Upper lobe of left lung (tissue), 4 donors: ENCODE results near the gene OBSCN.
A peak's percentile ranks its signal among the peaks of the same experiment; 100 is the strongest.

Experiments
- CTCF ChIP-seq, 6 experiments: fragments of 450-650 bp in 4 of 6; fragments of 200-600 bp in 2 of 6; sonication (generic) in 2 of 6; IDR thresholded peaks; one replicate each; pipeline ENCODE4 v1.5.1; 2016 to 2019; ENCODE audit warnings: antibody characterized with exemption in 6 of 6
- EP300 ChIP-seq, 4 donors: sonication (generic); formaldehyde crosslinking; IDR thresholded peaks; one replicate each; pipeline ENCODE4 v1.5.1; 2017; ENCODE audit warnings: antibody characterized with exemption in 4 of 4, control low read depth in 2 of 4
- POLR2A ChIP-seq, 4 donors: fragments of 450-650 bp; IDR thresholded peaks; one replicate each; pipeline ENCODE4 v1.5.1; 2016 to 2017; ENCODE audit warnings: antibody characterized with exemption in 4 of 4, mild to moderate bottlenecking in 2 of 4
- POLR2AphosphoS5 ChIP-seq, 2 donors: sonication (generic); formaldehyde crosslinking; IDR thresholded peaks; one replicate each; pipeline ENCODE4 v1.5.1; 2017; ENCODE audit warnings: antibody characterized with exemption in 2 of 2

GRCh38 chr1:228212966-228213844 lies 5.4 kb downstream of the OBSCN start:
- TF ChIP-seq CTCF (IDR thresholded peaks at IDR 0.05) (peak; percentile 60 to 77 (median 70)), POLR2AphosphoS5 (IDR thresholded peaks at IDR 0.05) (peak in 1 of 2 donors; percentile 57), EP300 (IDR thresholded peaks at IDR 0.05) (no peak), POLR2A (IDR thresholded peaks at IDR 0.05) (peak in 1 of 4 donors; percentile 26)
